Vagina (tissue), 2 donors: ENCODE data around the gene CTSL.

Experiments
- CTCF ChIP-seq, 3 experiments: fragments of 450-650 bp in 2 of 3; fragments of 200-600 bp in 1 of 3; sonication (generic) in 1 of 3; IDR thresholded peaks; one replicate each; pipeline ENCODE4 v1.5.1; 2017 to 2019; ENCODE audit warnings: antibody characterized with exemption in 3 of 3, mild to moderate bottlenecking in 2 of 3, moderate library complexity in 2 of 3
- POLR2A ChIP-seq, 2 donors: fragments of 450-650 bp; IDR thresholded peaks; one replicate each; pipeline ENCODE4 v1.6.1; 2017; ENCODE audit warnings: antibody characterized with exemption in 2 of 2, mild to moderate bottlenecking in 2 of 2, moderate library complexity in 2 of 2

- TF ChIP-seq CTCF (IDR thresholded peaks at IDR 0.05) (no peak), POLR2A (IDR thresholded peaks at IDR 0.05) (no peak)
Observed at GRCh38 chr9:87706066-87706739, 19.7 kb upstream of the CTSL start.
